IPS DF 6.9 (cell line): ENCODE results near the gene LMF1.

Experiments used
- DNase-seq: peaks from one replicate; pipeline ENCODE4 v3.0.0-alpha.2; 2013; ENCODE audit warnings: low read depth, low spot score
- H3K27ac ChIP-seq: one replicate; pipeline ENCODE4 v1.5.1; 2013; ENCODE audit warnings: low read length, control low read depth
- H3K27me3 ChIP-seq: 2 replicates; pipeline ENCODE4 v1.6.1; 2013; ENCODE audit warnings: mild to moderate bottlenecking, low read length; ENCODE audit not compliant: control insufficient read depth, insufficient read depth
- H3K36me3 ChIP-seq: 2 replicates; pipeline ENCODE4 v1.6.1; 2013; ENCODE audit warnings: low read length; ENCODE audit not compliant: control insufficient read depth, insufficient read depth
- H3K4me1 ChIP-seq: 2 replicates; pipeline ENCODE4 v1.6.1; 2013; ENCODE audit warnings: low read length; ENCODE audit not compliant: control insufficient read depth, insufficient read depth
- H3K4me3 ChIP-seq: 2 replicates; pipeline ENCODE4 v1.5.1; 2013; ENCODE audit warnings: mild to moderate bottlenecking, low read length
- H3K9me3 ChIP-seq: 2 replicates; pipeline ENCODE4 v1.6.1; 2013; ENCODE audit warnings: low read length, inconsistent platforms; ENCODE audit not compliant: control insufficient read depth, insufficient read depth
- WGBS: extraction: QIAGEN DNeasy Blood & Tissue Kit; methylation state at CpG from one replicate; pipeline ENCODE4 v1.1.7; 2013; ENCODE audit warnings: mixed read lengths, missing lambda C conversion rate; ENCODE audit not compliant: insufficient read length, insufficient coverage; 5-methylcytosine and 5-hydroxymethylcytosine counted together

LMF1 gene

GRCh38 chr16:818132-818531, 152.7 kb downstream of the LMF1 start:
- Histone ChIP-seq H3K4me3 (no peak overlapping the region), H3K36me3 (no peaks in the 10 kb centered on the region), H3K4me1 (peaks cover 3% of the 10 kb centered on the region), H3K9me3 (no peaks in the 10 kb centered on the region), H3K27me3 (no peaks in the 10 kb centered on the region), H3K27ac (no peak overlapping the region)
- WGBS, result no CpG with 5 or more reads among the region's 8 CpGs
- DNase-seq, result no peak

DNA sequence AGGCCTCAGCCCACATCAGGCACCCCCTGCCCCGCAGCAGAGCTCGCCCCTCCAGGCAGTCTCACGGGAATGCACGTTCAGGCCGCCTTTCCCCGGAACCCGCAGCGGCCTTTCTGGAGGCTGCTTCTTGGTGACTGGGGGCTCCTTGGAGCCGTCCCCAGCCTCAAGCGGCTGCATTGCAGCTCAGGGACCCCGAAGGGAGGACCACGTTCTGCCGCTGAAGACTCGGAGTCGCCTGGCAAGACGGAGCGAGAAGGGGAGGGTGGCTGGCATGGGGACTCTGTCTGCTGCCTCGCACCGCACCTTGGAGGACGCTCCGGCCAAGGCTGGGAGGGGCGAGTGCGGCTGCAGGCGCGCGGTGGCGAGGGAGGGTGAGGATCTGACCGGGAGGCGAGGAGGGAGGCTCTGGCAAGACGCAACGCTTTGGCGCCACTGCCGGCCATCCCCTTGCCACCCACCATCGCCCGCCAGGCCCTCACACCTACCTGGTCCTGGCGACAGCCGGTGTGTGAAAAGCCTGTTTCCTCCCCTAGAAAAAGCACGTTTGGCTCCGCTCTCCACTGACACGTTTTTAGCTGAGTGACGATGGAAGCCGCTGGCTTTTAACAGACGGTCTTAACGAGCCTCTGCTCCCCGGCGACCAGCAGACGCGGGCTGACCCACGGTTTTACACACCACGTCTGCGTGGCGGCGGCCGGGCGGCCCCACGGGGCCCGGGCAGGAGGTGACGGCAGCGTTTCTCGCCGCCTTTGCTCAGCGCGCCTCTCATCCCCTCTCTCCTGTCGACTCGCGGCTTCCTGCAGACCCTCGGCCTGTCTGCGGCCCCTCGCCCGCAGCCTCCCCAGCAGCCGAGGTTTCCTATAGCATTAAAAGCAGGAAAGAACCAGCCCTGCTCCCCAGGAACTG, 153.5 kb downstream of the LMF1 start:
- Histone ChIP-seq H3K36me3 (no peaks in the 10 kb centered on the region), H3K27ac (no peak overlapping the region), H3K9me3 (no peaks in the 10 kb centered on the region), H3K27me3 (no peaks in the 10 kb centered on the region), H3K4me1 (peaks cover 3% of the 10 kb centered on the region), H3K4me3 (no peak overlapping the region)
- DNase-seq, result no peak
- WGBS, result no CpG with 5 or more reads among the region's 71 CpGs

GRCh38 chr16:815861-816260, 154.9 kb downstream of the LMF1 start:
- Histone ChIP-seq H3K9me3 (no peaks in the 10 kb centered on the region), H3K36me3 (no peaks in the 10 kb centered on the region), H3K27ac (no peak overlapping the region), H3K27me3 (no peaks in the 10 kb centered on the region), H3K4me3 (no peak overlapping the region), H3K4me1 (peaks cover under 1% of the 10 kb centered on the region)
- no peak for DNase-seq
- WGBS, result no CpG with 5 or more reads among the region's 15 CpGs

DNA sequence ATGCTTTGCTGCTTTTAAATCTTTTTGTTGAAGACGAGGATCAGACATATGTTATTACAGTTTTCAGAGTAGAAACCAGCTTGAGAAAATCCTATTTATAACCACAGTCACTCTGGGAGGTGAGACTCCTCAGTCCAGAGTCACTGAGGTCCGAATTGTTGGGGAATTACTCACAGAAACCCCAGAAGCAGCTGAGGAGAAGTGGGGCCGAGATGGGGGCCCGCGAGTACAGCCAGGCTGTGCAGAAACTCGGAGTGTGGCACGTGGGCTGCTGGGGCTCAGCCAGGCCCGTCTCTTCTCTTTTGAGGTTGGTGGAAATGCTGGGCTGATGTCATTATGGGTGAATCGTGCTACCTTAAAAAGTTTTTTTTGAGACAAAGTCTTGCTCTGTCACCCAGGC, 155.8 kb downstream of the LMF1 start:
- Histone ChIP-seq H3K4me1 (no peaks in the 10 kb centered on the region; the same call in 1 of the 2 replicates), H3K9me3 (no peaks in the 10 kb centered on the region), H3K4me3 (no peak overlapping the region), H3K27me3 (no peaks in the 10 kb centered on the region), H3K27ac (no peak overlapping the region), H3K36me3 (no peaks in the 10 kb centered on the region)
- no CpG with 5 or more reads among the region's 9 CpGs for WGBS
- DNase-seq, result no peak

- Histone ChIP-seq H3K27ac (no peak overlapping the region), H3K9me3 (no peaks in the 10 kb centered on the region), H3K36me3 (no peaks in the 10 kb centered on the region), H3K27me3 (no peaks in the 10 kb centered on the region), H3K4me3 (no peak overlapping the region; the same call in 1 of the 2 replicates), H3K4me1 (no peaks in the 10 kb centered on the region; the same call in 1 of the 2 replicates)
- no peak for DNase-seq
- no CpG with 5 or more reads among the region's 22 CpGs for WGBS
These were observed 156.8 kb downstream of the LMF1 start for GRCh38 chr16:813916-814412.

GRCh38 chr16:813204-813915, 157.4 kb downstream of the LMF1 start:
- peak overlapping the region; percentile 34; the same call in 1 of the 2 replicates for H3K4me3 ChIP-seq
- no peaks in the 10 kb centered on the region for H3K9me3 ChIP-seq
- no peaks in the 10 kb centered on the region for H3K27me3 ChIP-seq
- no CpG with 5 or more reads among the region's 67 CpGs for WGBS
- no peaks in the 10 kb centered on the region for H3K36me3 ChIP-seq
- DNase-seq, result no peak
- no peak overlapping the region for H3K27ac ChIP-seq
- no peaks in the 10 kb centered on the region; the same call in 1 of the 2 replicates for H3K4me1 ChIP-seq

- H3K9me3 ChIP-seq, result no peaks in the 10 kb centered on the region
- H3K4me1 ChIP-seq, result no peaks in the 10 kb centered on the region; the same call in 1 of the 2 replicates
- no peaks in the 10 kb centered on the region for H3K36me3 ChIP-seq
- peak overlapping the region; percentile 51; the same call in 1 of the 2 replicates for H3K4me3 ChIP-seq
- DNase-seq, result no peak
- no CpG with 5 or more reads among the region's 19 CpGs for WGBS
- H3K27me3 ChIP-seq, result no peaks in the 10 kb centered on the region
- no peak overlapping the region for H3K27ac ChIP-seq
These were observed 162.7 kb downstream of the LMF1 start for GRCh38 chr16:808085-808386.

DNA sequence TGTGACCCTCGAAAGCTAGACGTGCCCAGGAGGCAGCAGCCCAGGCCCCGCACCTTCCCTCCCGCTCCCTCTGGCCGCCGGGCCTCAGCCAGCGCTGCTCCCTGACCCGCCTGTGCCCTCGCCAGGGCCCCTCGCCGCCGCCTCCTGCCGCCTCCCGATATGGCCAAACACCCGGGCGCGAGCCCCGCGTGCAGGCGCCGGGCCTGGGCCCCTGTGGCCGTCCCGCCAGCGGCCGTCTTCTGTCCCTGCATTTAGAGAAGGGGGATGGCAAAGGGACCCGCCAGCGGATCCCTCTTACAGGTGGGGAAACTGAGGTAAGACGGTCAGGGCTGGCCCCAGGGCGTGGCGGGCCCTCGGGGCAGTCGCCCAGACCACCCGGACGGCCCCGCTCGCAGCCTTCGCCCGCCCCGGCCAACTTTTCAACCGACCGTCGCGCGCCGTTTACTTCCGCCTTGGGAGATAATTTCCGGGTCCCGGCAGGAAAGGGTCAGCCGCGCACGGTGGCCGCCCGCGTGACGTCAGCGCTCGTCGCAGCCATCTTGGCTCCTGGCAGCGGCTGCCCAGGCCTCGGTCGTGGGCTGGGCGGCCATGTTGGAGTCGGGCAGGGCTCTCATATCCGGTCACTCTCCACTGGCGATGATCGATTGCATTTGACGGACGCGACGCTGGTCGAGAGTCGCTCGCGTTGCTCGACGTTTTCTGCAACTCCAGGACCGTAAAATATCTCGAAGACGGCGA, 163.3 kb downstream of the LMF1 start:
- no peak overlapping the region for H3K27ac ChIP-seq
- no peaks in the 10 kb centered on the region for H3K4me1 ChIP-seq
- WGBS, result no CpG with 5 or more reads among the region's 80 CpGs

DNA sequence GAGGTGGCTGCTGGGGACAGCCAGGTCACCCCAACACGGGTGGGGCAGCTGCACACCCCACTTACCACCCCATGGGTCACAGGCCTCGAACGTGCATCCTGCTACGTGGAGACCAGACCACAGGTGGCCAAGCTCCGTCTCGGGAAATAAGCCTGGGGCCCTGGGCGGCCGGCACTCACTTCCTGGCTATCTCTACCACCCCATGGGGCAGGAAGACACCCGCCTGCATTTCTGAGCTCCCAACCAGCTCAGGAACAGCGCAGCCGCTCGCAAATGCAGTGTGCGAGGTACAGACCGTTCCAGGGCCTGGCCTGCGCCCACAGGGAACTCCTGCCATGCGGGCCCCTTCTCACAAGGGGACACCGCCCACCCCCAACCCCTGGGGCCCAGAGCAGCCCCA, 165.3 kb downstream of the LMF1 start:
- Histone ChIP-seq H3K27me3 (no peaks in the 10 kb centered on the region; the same call in 1 of the 2 replicates), H3K4me3 (no peak overlapping the region), H3K4me1 (peaks cover 2% of the 10 kb centered on the region; the same call in 1 of the 2 replicates), H3K36me3 (no peaks in the 10 kb centered on the region), H3K27ac (no peak overlapping the region), H3K9me3 (no peaks in the 10 kb centered on the region)
- no peak for DNase-seq
- WGBS, result no CpG with 5 or more reads among the region's 17 CpGs

More for the DNA sequence above, 163.3 kb downstream of the LMF1 start:
- H3K9me3 ChIP-seq, result no peaks in the 10 kb centered on the region
- no peaks in the 10 kb centered on the region for H3K36me3 ChIP-seq
- H3K27me3 ChIP-seq, result no peaks in the 10 kb centered on the region
- peak overlapping the region; percentile 52; the same call in 1 of the 2 replicates for H3K4me3 ChIP-seq
- DNase-seq, result no peak
